H1 (cell line): Measurements from ENCODE around the gene HM13. TPM values are rescaled to one million over a fixed set of nuclear protein-coding genes. Genes with fewer than 3 reads are reported as not detected.

Source experiments
- CTCF ChIA-PET: fragments of 300-600 bp; sonication (Branson Sonifier 250); formaldehyde crosslinking; loops from one replicate; lab custom pipeline; 2021; ENCODE audit not compliant: partially characterized antibody; lab: Charles Lee
- POLR2A ChIA-PET: fragments of 300-600 bp; sonication (Branson Sonifier 250); formaldehyde crosslinking; loops from one replicate; lab custom pipeline; 2021; ENCODE audit warnings: inconsistent platforms; ENCODE audit not compliant: partially characterized antibody; lab: Charles Lee
- DNase-seq, 2 experiments: peaks; one replicate each; pipeline versions ENCODE4 v3.0.0 to v3.0.0-alpha.2; 2010 to 2022; ENCODE audit warnings: low spot score in 2 of 2, low read depth in 1 of 2, mixed read lengths in 1 of 2
- FAIRE-seq: peaks from 2 replicates; lab custom pipeline; 2011; peaks lifted over from hg19 to GRCh38; lab: Jason Lieb, UNC
- H2AFZ ChIP-seq: 2 replicates; pipeline ENCODE4 v1.8.1; 2012; ENCODE audit warnings: low read length, inconsistent platforms
- H2AK5ac ChIP-seq: 2 replicates; pipeline ENCODE4 v1.6.1; 2013; ENCODE audit warnings: low read depth, low read length
- H2BK120ac ChIP-seq: replicated peaks from 2 replicates; pipeline ENCODE3; 2013; ENCODE audit warnings: low read depth, low read length, inconsistent platforms
- H2BK12ac ChIP-seq: 2 replicates; pipeline ENCODE4 v1.6.1; 2013; ENCODE audit warnings: low read depth, low read length
- H2BK15ac ChIP-seq: 2 replicates; pipeline ENCODE4 v1.6.1; 2013; ENCODE audit warnings: low read length
- H2BK20ac ChIP-seq: 2 replicates; pipeline ENCODE4 v1.6.1; 2013; ENCODE audit warnings: low read length
- H2BK5ac ChIP-seq: 2 replicates; pipeline ENCODE4 v1.6.1; 2013; ENCODE audit warnings: low read depth, low read length
- H3K14ac ChIP-seq: 2 replicates; pipeline ENCODE4 v1.6.1; 2013; ENCODE audit warnings: inconsistent platforms; ENCODE audit not compliant: insufficient read length
- H3K18ac ChIP-seq: 2 replicates; pipeline ENCODE4 v1.6.1; 2013; ENCODE audit warnings: low read length; ENCODE audit errors: extremely low read depth
- H3K23ac ChIP-seq: 2 replicates; pipeline ENCODE4 v1.6.1; 2013; ENCODE audit warnings: inconsistent platforms; ENCODE audit not compliant: insufficient read length
- H3K23me2 ChIP-seq: 2 replicates; pipeline ENCODE4 v1.6.1; 2013; ENCODE audit warnings: low read depth, low read length
- H3K27ac ChIP-seq: 2 replicates; pipeline ENCODE4 v1.6.1; 2011; ENCODE audit warnings: low read depth, low read length, inconsistent platforms
- H3K27me3 ChIP-seq, 4 experiments: replicated peaks in 1 of 4; 1 replicate in 1 of 4; 2 replicates in 3 of 4; pipeline versions ENCODE4 v1.6.1 to v1.8.1; 2011 to 2013; ENCODE audit warnings: low read length in 3 of 4, mild to moderate bottlenecking in 3 of 4, inconsistent platforms in 2 of 4, mixed read lengths in 2 of 4, moderate library complexity in 1 of 4; ENCODE audit not compliant: control insufficient read depth in 3 of 4, insufficient read depth in 3 of 4; ENCODE audit errors: extremely low read depth in 1 of 4
- H3K36me3 ChIP-seq, 4 experiments: 2 replicates each; pipeline versions ENCODE4 v1.6.1 to v1.8.1; 2011 to 2013; ENCODE audit warnings: mild to moderate bottlenecking in 4 of 4, low read length in 3 of 4, moderate library complexity in 2 of 4, control low read depth in 1 of 4, inconsistent platforms in 1 of 4; ENCODE audit not compliant: insufficient read depth in 4 of 4, control insufficient read depth in 2 of 4
- H3K4ac ChIP-seq: replicated peaks from 2 replicates; pipeline ENCODE3; 2013; ENCODE audit warnings: low read length, low read depth, mixed read lengths, inconsistent platforms; ENCODE audit not compliant: insufficient read length
- H3K4me1 ChIP-seq, 4 experiments: replicated peaks in 1 of 4; 1 replicate in 1 of 4; 2 replicates in 3 of 4; pipeline versions ENCODE4 v1.6.1 to v1.8.1; 2011 to 2013; ENCODE audit warnings: low read length in 3 of 4, inconsistent platforms in 2 of 4, mixed read lengths in 1 of 4; ENCODE audit not compliant: insufficient read depth in 4 of 4, control insufficient read depth in 3 of 4
- H3K4me2 ChIP-seq, 2 experiments: 2 replicates each; pipeline versions ENCODE4 v1.6.1 to v1.8.1; 2011 to 2013; ENCODE audit warnings: low read depth in 2 of 2, low read length in 2 of 2, control low read depth in 1 of 2, inconsistent platforms in 1 of 2, mild to moderate bottlenecking in 1 of 2; ENCODE audit not compliant: insufficient read depth in 1 of 2
- H3K4me3 ChIP-seq, 4 experiments: fragments of 200-600, 300-600 bp in 1 of 4; sonication (generic), shearing (Covaris generic), sonication (Bioruptor Twin) in 1 of 4; 2 replicates each; pipeline versions ENCODE4 v1.5.1 to v1.8.1; 2011 to 2016; ENCODE audit warnings: low read length in 4 of 4, low read depth in 3 of 4, control low read depth in 2 of 4, inconsistent platforms in 2 of 4, mild to moderate bottlenecking in 2 of 4, mixed read lengths in 1 of 4, moderate library complexity in 1 of 4; ENCODE audit not compliant: insufficient read depth in 2 of 4; ENCODE audit errors: extremely low read depth in 1 of 4
- H3K56ac ChIP-seq: replicated peaks from 2 replicates; pipeline ENCODE3; 2013; ENCODE audit warnings: low read depth, mild to moderate bottlenecking, mixed read lengths, low read length, inconsistent platforms; ENCODE audit not compliant: insufficient read length
- H3K79me1 ChIP-seq: 2 replicates; pipeline ENCODE4 v1.6.1; 2013; ENCODE audit warnings: low read depth, low read length, control low read depth
- H3K79me2 ChIP-seq, 2 experiments: 2 replicates each; pipeline versions ENCODE4 v1.6.1 to v1.8.1; 2012 to 2013; ENCODE audit warnings: low read length in 2 of 2, mild to moderate bottlenecking in 2 of 2, inconsistent platforms in 1 of 2; ENCODE audit not compliant: insufficient read depth in 2 of 2, control insufficient read depth in 1 of 2
- H3K9ac ChIP-seq, 4 experiments: replicated peaks in 1 of 4; 1 replicate in 1 of 4; 2 replicates in 3 of 4; pipeline versions ENCODE4 v1.6.1 to v1.8.1; 2011 to 2013; ENCODE audit warnings: low read depth in 3 of 4, low read length in 3 of 4, control low read depth in 2 of 4, mild to moderate bottlenecking in 2 of 4, moderate library complexity in 2 of 4, inconsistent platforms in 1 of 4; ENCODE audit errors: extremely low read depth in 1 of 4
- H3K9me3 ChIP-seq, 2 experiments: 2 replicates each; pipeline versions ENCODE4 v1.6.1 to v1.8.1; 2012 to 2013; ENCODE audit warnings: mild to moderate bottlenecking in 2 of 2, moderate library complexity in 2 of 2, control low read depth in 1 of 2, inconsistent platforms in 1 of 2, low read depth in 1 of 2, low read length in 1 of 2, mixed read lengths in 1 of 2; ENCODE audit not compliant: insufficient read depth in 2 of 2
- H4K20me1 ChIP-seq, 2 experiments: replicated peaks in 1 of 2; 2 replicates each; pipeline versions ENCODE3 to v1.8.1; 2011 to 2013; ENCODE audit warnings: inconsistent platforms in 2 of 2, low read length in 2 of 2, mild to moderate bottlenecking in 1 of 2; ENCODE audit not compliant: insufficient read depth in 2 of 2, control insufficient read depth in 1 of 2
- H4K5ac ChIP-seq: 2 replicates; pipeline ENCODE4 v1.6.1; 2013; ENCODE audit warnings: low read length, low read depth, mixed read lengths, inconsistent platforms; ENCODE audit not compliant: insufficient read length
- H4K8ac ChIP-seq: 2 replicates; pipeline ENCODE4 v1.8.0; 2013; ENCODE audit warnings: mild to moderate bottlenecking, moderate library complexity, low read length, inconsistent platforms; ENCODE audit not compliant: insufficient read depth; ENCODE audit errors: extremely low read depth
- H4K91ac ChIP-seq: replicated peaks from 2 replicates; pipeline ENCODE3; 2013; ENCODE audit warnings: low read length, mixed read lengths, inconsistent platforms; ENCODE audit not compliant: insufficient read length
- GABPA ChIP-seq: IDR thresholded peaks from 2 replicates; pipeline ENCODE4 v1.6.1; 2011; ENCODE audit warnings: mild to moderate bottlenecking, low read length, moderate library complexity, borderline replicate concordance; ENCODE audit not compliant: insufficient read depth
- GTF2F1 ChIP-seq: IDR thresholded peaks from 2 replicates; pipeline ENCODE4 v1.6.1; 2012; ENCODE audit warnings: low read depth, low read length, improper control_type of control experiment, borderline replicate concordance
- HDAC2 ChIP-seq, 2 experiments: fragments of 300-600 bp in 1 of 2; sonication (generic) in 1 of 2; IDR thresholded peaks; 2 replicates each; pipeline ENCODE4 v1.6.1; 2011 to 2012; ENCODE audit warnings: low read depth in 2 of 2, low read length in 2 of 2, mild to moderate bottlenecking in 2 of 2, moderate library complexity in 2 of 2, borderline replicate concordance in 1 of 2, inconsistent platforms in 1 of 2
- POLR2AphosphoS5 ChIP-seq: IDR thresholded peaks from 2 replicates; pipeline ENCODE4 v1.6.1; 2011; ENCODE audit warnings: low read depth, low read length
- RFX5 ChIP-seq: IDR thresholded peaks from 2 replicates; pipeline ENCODE4 v1.6.1; 2011; ENCODE audit warnings: low read depth, low read length, improper control_type of control experiment, borderline replicate concordance
- SIRT6 ChIP-seq: IDR thresholded peaks from one replicate; pipeline ENCODE4 v1.7.1; 2012; ENCODE audit warnings: low read length, inconsistent platforms
- SRF ChIP-seq: IDR thresholded peaks from 2 replicates; pipeline ENCODE4 v1.6.1; 2011; ENCODE audit warnings: mild to moderate bottlenecking, low read depth, low read length, moderate library complexity
- TAF7 ChIP-seq: optimal IDR thresholded peaks from 2 replicates; pipeline ENCODE3; 2011; ENCODE audit warnings: low read depth, mild to moderate bottlenecking, inconsistent platforms, low read length, moderate library complexity, borderline replicate concordance
- WGBS, 2 experiments: shearing (Covaris generic) in 1 of 2; methylation state at CpG; one replicate each; pipeline versions ENCODE4 v1.1.6 to v1.1.7; 2013 to 2015; ENCODE audit warnings: low lambda C conversion rate in 2 of 2, mixed read lengths in 2 of 2, inconsistent platforms in 1 of 2, low coverage in 1 of 2, missing lambda C conversion rate in 1 of 2; ENCODE audit not compliant: insufficient replicate concordance in 2 of 2, insufficient coverage in 1 of 2, insufficient read length in 1 of 2; ENCODE audit errors: extremely low coverage in 1 of 2, missing lambda C conversion rate in 1 of 2; 5-methylcytosine and 5-hydroxymethylcytosine counted together
- polyA plus RNA-seq, 7 experiments: library from polyadenylated mRNA; depleted of rRNA in 3 of 7; stranded (reverse) in 5 of 7; unstranded in 2 of 7; fragments of >200 nt in 5 of 7; fragments of 200-250 nt in 2 of 7; gene quantifications; 1 replicate in 5 of 7; 2 replicates in 1 of 7; 4 replicates in 1 of 7; pipeline versions ENCODE4 v1.2.1 to v1.2.3, GENCODE V29; 2011 to 2013; ENCODE audit warnings: missing spikeins in 2 of 7, mixed read lengths in 2 of 7
- total RNA-seq: library from RNA; stranded (reverse); fragmentation: NEBNext Ultra II Directional; extraction: Animal tissue kit (Norgen Biotek cat#: 25700); gene quantifications from 2 replicates; pipeline ENCODE4 v1.2.1, GENCODE V29; 2021

HM13 gene
- total and polyA plus RNA-seq, 2 of the 8 experiments (the other 6 are each of a cell fraction or from before 2014, with no cell fraction given): 118 to 183 TPM

DNA sequence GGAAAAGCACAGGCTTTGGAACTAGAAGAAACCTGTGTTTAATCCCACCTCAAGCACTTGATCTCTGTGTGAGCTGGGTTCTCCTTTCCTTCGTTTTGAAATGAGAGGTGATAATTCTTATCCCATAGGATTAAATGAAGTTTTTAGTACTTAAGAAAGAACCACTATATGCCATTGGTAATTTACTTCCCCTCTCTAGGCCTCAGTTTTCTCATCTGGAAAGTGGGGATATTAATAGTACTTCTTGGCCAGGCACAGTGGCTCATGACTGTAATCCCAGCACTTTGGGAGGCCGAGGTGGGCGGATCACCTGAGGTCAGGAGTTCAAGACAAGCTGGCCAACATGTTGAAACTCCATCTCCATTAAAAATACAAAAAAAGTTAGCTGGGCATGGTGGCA, 25.1 kb upstream of the HM13 start:
- H3K56ac ChIP-seq: no peak overlapping the region
- TF ChIP-seq POLR2AphosphoS5: no peak
- TF ChIP-seq TAF7: no peak
- no peak for TF ChIP-seq GTF2F1
- no peak for TF ChIP-seq SIRT6
- no peak for TF ChIP-seq RFX5
- no peak for TF ChIP-seq SRF
- TF ChIP-seq GABPA: no peak
- no peak for TF ChIP-seq HDAC2 (IDR thresholded peaks at IDR 0.05; ENCODE audit: borderline replicate concordance in 1 of 2, low read depth in 2 of 2, low read length in 2 of 2)
- TF ChIP-seq, all 59 proteins: peak for 0
- Histone ChIP-seq H2BK120ac (no peak overlapping the region), H3K23ac (no peak overlapping the region), H3K4me3 (no peak overlapping the region), H3K79me2 (no peaks in the 10 kb centered on the region), H4K91ac (no peak overlapping the region), H3K18ac (no peak overlapping the region), H2BK5ac (no peak overlapping the region), H4K20me1 (no peaks in the 10 kb centered on the region), H2AK5ac (no peak overlapping the region), H3K4ac (no peak overlapping the region), H2BK12ac (no peak overlapping the region), H3K9me3 (peaks cover 56 to 71% of the 10 kb centered on the region in 2 experiments), H3K4me1 (no peaks in the 10 kb centered on the region), H3K27ac (no peak overlapping the region), H3K4me2 (no peak overlapping the region), H3K79me1 (no peaks in the 10 kb centered on the region), H3K9ac (no peak overlapping the region), H4K5ac (no peak overlapping the region), H3K27me3 (no peaks in the 10 kb centered on the region), H2BK20ac (no peak overlapping the region), H3K23me2 (no peaks in the 10 kb centered on the region), H2BK15ac (no peak overlapping the region), H3K14ac (no peak overlapping the region), H4K8ac (no peak overlapping the region), H3K36me3 (peaks cover 0 to under 1% (median 0%) of the 10 kb centered on the region in 4 experiments; a peak in 1 of 8 replicates), H2AFZ (no peak overlapping the region)
- POLR2A ChIA-PET: no interaction called here
- DNase-seq: no peak
- no peak for FAIRE-seq
- 68% methylated on average over 3 of the region's 3 CpGs; no CpG with 5 or more reads in 1 of the 2 experiments for WGBS, 2 experiments
- CTCF ChIA-PET: interaction anchor here (1.7 kb wide), 1 partner anchor 13 kb away, joined by 5 read pairs; no protein-coding TSS in a partner anchor
